Epidermal melanocyte (primary cell): ENCODE measurements around the gene EWSR1.
A peak's percentile ranks its signal among the peaks of the same experiment; 100 is the strongest.
"Not testable (repeated sequence)": the region's sequence is repeated elsewhere in the genome, so short reads cannot be mapped to it uniquely, and the experiment has no call there.

Experiments used
- DNase-seq: peaks from one replicate; pipeline ENCODE4 v3.0.0; 2011; ENCODE audit warnings: low spot score; ENCODE audit not compliant: insufficient read length

The EWSR1 gene

DNA sequence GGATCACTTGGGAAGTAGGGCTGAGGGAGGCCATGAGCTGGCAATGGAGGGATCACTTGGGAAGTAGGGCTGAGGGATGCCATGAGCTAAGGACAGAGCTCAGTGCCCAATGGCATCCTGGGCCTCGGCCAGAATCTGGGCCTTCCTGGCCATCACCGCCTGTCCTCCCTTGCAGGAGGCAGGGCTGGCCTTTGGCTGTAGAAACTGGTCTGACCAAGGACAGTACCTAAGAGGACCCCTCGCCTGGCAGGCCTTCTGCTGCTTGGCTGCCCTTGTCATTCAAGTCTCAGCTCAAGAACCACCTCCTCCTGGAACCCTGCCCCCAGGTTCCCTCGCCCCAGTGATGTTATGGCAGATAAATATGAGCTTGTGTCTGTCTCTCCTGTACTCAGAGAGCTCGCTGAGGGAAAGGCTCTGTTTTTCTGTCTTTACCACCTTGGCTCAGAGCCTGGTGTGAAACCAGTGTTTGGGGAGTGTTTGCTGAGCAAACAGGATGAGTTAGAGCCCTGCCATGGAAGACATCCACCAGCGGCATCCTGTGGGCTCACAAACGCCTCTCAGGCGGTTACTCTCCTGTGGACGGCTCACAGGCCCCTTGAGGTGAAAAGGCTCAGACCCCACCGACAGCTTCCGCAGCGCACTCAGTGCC, 66.8 kb downstream of the EWSR1 start:
- no peak for DNase-seq

GRCh38 chr22:29335656-29336055, 67.6 kb downstream of the EWSR1 start:
- DNase-seq, result no peak

DNA sequence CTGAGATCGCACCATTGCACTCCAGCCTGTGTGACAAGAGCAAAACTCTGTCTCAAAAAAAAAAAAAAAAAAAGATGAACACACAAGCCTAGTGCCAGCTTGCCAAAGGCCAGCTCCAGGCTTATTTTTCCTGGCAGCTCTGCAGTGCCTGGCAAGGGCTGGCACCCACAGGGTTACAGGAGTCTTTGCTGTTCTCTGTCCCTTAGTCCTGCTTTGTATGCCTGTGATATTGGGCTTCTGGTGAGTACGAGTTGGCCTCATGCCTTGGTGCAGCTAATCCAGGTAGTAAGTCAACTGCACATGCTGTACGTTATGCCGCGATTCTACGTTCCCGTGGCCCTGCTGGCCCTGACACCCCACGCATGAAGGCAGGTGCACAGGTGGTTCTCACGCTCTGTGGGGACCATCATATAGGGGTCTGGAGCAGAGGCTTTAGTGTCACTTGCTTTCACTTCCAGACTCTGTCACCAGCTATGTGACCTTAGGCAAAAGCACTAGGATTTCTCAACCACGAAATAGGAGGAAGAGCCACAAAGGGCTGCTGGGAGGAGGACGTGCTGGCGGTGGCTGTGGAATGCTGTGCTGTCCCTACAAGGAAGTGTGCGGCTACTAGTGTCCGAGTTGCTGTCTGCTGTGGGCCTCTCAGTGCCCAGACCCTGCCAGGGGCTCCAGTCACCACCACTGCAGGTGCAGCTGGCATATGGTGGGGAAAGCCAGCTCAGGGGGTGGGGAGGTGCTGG, 68.9 kb downstream of the EWSR1 start:
- DNase-seq, result no peak

DNA sequence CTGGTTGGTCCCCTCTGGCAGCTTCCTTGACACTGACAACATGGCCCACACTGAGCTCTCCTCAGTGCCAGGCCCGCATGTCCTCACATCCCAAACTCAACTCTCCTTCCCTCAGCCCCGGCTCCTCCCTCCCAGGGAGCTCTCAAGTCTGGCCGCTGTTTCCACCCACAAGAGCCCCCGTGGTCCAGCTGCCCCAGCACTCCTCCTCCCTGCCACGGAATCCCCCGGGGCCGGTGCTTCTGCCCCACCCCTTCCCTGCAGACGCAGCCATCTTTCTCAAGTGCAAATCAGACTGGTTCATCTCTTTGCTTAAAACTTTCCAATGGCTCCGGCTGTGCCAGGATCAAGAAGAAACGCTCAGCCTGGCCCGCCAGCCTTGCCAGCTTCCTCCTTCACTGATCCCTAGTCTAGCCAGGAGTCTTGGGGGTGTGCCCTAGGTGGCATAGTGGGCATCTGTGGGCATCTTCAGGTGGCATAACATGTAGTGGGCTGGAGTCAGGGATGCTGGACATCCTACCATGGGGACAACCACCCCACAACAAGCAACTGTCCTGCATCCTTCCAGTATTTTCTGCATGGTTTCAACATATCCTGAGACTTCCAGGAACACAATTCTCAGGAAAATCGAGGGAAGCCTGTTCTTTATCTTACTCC, 69.7 kb downstream of the EWSR1 start:
- no peak for DNase-seq

DNA sequence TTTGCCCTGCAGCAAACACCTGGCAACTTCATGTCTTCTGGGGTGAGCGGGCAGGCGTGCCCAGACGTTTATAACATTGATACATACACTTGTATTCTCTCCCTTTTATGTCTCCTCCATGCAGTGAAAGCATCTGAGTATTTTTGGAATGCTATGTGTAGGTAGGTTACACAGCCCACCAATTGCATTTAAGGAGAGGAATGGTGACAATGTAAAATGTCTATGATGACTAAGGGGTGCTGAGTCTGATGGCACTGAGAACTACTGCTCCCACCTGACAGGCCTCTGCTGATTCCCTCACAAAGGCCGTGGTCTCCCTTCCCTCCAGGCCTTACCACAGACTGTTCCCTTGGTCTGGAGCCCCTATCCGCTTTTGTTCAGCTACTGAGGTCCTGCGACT, 70.3 kb downstream of the EWSR1 start:
- DNase-seq, result no peak

DNA sequence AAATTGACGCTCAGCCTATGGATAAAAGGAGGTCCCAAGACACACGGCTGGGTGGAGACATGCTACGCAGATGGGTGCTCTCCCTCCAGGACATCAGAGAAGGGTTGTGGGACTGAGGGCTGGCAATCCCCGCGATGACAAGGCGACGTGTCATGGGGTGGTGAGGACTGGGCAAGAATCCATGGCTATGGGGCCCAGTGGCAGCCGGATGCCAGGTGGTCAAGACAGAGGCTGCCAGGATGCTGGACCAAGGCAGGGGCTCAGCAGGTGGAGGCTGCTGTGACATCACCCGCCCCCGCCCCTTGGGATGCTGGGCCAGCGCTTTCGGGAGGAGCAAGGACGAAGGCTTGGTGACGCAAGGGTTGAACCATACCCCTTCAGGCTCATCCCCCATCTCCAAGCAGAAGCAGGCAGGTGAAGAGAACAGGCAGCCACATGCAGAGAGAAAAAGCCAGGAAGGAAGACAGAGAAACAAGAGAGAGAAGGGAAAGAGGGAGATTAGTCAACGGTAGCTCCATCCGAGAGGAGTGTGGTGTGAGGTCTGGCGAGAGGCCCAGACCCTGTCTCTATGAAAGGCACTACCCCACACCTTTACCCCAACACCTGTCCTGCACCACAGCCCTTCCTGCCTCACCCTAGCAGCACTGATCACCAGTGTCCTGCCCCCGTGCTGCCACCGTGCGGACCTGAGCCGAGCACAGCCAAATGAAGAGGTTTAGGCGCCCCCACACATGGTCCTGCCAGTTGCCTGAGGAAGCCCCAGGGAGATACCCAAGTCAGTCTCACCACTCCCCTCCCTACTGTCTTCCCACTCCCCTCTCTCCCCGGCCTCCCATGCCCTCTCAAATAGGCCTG, 71.5 kb downstream of the EWSR1 start:
- no peak for DNase-seq

GRCh38 chr22:29340566-29340965, 72.5 kb downstream of the EWSR1 start:
- DNase-seq, result no peak

- no peak for DNase-seq
Measured at GRCh38 chr22:29341056-29341848, 73.2 kb downstream of the EWSR1 start.

- DNase-seq, result no peak
Measured at GRCh38 chr22:29341849-29342127, 73.7 kb downstream of the EWSR1 start.

- DNase-seq, result no peak
Measured at GRCh38 chr22:29342177-29342576, 74.1 kb downstream of the EWSR1 start.

- no peak for DNase-seq
Measured at GRCh38 chr22:29342577-29343312, 74.7 kb downstream of the EWSR1 start.

DNA sequence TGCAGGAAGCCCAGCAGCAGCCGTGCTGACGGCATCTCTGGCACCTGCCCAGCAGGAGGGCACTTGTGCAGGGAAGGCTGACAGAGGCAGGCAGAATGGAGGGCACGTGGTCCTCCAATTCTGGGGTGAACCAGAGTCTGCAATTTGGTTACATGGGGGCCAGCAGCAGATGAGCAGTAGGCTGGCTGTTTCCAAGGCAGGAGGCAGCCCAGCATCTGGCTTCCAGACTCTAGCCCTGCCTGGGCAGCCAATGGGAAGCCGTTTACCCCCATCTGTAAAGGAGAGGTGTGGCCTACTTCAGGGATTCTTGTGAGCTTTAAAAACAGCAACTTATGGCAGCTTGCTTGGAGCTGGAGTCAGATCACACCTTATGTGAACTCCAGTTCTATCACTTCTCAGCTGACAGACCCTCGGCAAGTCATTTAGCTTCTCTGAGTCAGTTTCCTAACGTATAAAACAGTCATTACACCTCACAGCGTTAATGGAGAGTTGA, 75.3 kb downstream of the EWSR1 start:
- peak; percentile 86 for DNase-seq

- DNase-seq, result peak; percentile 64
Measured at GRCh38 chr22:29344137-29344536, 76.1 kb downstream of the EWSR1 start.

DNA sequence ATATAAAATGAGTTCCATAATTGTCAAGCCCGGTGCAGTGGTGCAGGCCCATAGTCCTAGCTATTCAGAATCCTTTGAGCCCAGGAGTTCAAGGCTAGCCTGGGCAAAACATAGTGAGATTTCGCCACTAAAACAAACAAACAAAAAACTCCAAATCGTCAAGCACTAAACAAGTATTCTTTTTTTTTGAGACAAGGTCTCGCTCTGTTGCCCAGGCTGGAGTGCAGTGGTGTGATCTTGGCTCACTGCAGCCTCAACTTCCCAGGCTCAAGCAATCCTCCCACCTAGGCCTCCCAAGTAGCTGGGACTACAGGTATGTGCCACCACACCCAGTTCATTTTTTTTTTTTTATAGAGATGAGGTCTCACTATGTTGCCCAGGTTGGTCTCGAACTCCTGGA, 76.8 kb downstream of the EWSR1 start:
- DNase-seq, result not testable (repeated sequence)

DNA sequence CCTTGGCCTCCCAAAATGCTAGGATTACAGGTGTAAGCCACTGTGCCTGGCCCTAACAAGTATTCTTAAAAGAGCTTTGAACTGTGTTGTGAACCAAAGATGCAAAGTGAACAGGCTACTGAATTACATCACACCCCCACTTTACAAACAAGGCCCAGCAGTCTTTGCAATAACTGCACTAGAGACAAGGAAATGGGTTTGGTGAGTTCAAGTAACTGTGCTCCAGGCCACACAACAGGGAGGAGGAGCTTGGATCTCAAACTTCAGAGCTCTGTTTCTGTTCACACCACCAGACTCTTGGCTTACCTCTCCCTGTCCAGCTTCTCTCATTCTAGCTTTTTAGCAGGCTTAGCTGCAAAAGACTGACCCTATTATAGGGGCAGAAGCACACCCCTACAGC, 77.9 kb downstream of the EWSR1 start:
- DNase-seq, result no peak

GRCh38 chr22:29346659-29347058, 78.6 kb downstream of the EWSR1 start:
- no peak for DNase-seq

DNA sequence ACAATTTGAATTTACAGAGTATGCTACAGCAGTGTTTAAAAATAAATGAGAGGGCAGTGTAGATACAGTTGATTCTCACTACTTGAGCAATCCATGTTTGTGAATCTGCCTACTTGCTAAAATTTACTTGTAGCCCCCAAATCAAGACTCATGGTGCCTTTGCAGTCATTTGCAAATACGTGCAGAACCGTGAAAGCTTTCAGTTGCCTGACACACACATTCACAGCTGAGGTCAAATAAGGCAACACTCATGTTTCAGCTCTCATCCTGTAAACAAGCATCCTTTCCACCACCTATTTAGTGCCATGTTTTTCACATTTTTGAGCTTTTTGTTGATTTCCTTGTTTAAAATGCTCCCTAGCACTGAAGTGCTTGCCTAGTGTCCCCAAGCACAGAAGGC, 80.0 kb downstream of the EWSR1 start:
- DNase-seq, result no peak

DNA sequence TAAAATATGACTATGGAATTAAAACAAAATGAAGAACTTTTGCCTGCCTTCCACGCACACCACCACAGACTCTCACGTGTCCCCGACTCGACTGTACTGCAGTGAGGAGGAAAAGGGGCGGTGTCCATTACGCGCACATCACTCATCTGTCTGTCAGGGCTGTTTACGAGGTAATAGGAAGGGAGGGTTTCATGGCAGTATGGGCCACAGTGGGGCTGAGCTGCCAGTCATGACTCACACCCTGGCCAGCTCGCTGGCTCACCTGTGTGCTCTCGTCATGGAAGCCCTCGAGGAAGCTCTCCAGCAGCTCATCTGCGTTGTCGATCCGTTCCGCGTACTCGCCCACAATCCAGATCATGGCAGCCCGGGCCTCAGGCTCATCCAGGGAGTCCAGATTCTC, 80.9 kb downstream of the EWSR1 start:
- no peak for DNase-seq
